ENCODE results near the gene KIF13A. TPM values are rescaled to one million over a fixed set of nuclear protein-coding genes. Genes with fewer than 3 reads are reported as not detected.

The KIF13A gene
- total RNA-seq, 3 donors from 2014 or later (not counting 1 experiment from before 2014, with no cell fraction given) = 15.0 to 26.4 (median 19.5) TPM

DNA sequence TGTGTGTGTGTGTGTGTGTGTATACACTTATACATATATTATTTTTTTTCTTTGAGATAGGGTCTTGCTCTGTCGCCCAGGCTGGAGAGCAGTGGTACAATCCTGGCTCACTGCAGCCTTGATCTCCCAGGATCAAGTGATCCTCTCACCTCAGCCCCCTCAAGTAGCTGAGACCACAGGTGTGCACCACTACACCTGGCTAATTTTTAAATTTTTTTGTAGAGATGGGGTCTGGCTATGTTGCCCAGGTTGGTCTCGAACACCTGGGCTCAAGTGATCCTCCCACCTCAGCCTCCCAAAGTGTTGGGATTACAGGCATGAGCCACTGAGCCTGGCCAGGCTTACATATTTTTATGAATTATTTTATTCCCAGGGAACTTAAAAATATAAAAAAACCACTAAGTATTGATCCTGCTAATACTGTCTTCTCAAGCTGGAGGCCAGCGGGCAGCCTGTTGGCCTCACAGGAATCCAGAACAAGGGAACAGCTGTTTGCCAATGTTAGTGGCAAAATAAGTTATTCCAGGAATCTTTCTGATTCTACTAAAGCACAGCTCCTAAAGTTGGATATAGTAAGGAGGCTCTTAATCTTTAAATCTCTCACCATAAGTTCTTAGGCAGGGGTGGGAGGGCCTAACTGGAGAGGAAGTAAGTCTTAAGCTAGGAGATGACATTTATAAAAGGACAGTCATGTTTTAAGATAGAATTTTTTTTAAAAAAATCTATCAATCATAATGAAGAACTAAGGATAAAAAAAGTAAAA lies 145.2 kb downstream of the KIF13A start:
- 95% methylated on average over 3 of the region's 3 CpGs for WGBS (ENCODE audit: insufficient coverage)
- Histone ChIP-seq H3K36me3 (ENCODE audit: control insufficient read depth, insufficient read depth, low read length) (no peaks in the 10 kb centered on the region), H3K4me3 (ENCODE audit: low read length) (no peak overlapping the region), H3K27ac (ENCODE audit: low read length) (no peak overlapping the region), H3K27me3 (ENCODE audit: control insufficient read depth, insufficient read depth, low read length) (no peaks in the 10 kb centered on the region), H3K9me3 (ENCODE audit: control insufficient read depth, insufficient read depth, low read length) (no peaks in the 10 kb centered on the region), H3K4me1 (ENCODE audit: control insufficient read depth, insufficient read depth, low read length) (no peaks in the 10 kb centered on the region)
- intact Hi-C loops (cut with micrococcal nuclease) = no loop called here
- Mint-ChIP-seq H3K36me3 (no peaks in the 10 kb centered on the region), H3K4me3 (no peak overlapping the region), H3K9me3 (no peaks in the 10 kb centered on the region), H3K4me1 (no peaks in the 10 kb centered on the region), H3K27me3 (ENCODE audit: low read depth in 2 of 2) (no peaks in the 10 kb centered on the region), H3K27ac (no peak overlapping the region)
- no peak for DNase-seq
- no peak for ATAC-seq
- TF ChIP-seq, protein P1, sequence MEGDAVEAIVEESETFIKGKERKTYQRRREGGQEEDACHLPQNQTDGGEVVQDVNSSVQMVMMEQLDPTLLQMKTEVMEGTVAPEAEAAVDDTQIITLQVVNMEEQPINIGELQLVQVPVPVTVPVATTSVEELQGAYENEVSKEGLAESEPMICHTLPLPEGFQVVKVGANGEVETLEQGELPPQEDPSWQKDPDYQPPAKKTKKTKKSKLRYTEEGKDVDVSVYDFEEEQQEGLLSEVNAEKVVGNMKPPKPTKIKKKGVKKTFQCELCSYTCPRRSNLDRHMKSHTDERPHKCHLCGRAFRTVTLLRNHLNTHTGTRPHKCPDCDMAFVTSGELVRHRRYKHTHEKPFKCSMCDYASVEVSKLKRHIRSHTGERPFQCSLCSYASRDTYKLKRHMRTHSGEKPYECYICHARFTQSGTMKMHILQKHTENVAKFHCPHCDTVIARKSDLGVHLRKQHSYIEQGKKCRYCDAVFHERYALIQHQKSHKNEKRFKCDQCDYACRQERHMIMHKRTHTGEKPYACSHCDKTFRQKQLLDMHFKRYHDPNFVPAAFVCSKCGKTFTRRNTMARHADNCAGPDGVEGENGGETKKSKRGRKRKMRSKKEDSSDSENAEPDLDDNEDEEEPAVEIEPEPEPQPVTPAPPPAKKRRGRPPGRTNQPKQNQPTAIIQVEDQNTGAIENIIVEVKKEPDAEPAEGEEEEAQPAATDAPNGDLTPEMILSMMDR (IDR thresholded peaks at IDR 0.05) = no peak

DNA sequence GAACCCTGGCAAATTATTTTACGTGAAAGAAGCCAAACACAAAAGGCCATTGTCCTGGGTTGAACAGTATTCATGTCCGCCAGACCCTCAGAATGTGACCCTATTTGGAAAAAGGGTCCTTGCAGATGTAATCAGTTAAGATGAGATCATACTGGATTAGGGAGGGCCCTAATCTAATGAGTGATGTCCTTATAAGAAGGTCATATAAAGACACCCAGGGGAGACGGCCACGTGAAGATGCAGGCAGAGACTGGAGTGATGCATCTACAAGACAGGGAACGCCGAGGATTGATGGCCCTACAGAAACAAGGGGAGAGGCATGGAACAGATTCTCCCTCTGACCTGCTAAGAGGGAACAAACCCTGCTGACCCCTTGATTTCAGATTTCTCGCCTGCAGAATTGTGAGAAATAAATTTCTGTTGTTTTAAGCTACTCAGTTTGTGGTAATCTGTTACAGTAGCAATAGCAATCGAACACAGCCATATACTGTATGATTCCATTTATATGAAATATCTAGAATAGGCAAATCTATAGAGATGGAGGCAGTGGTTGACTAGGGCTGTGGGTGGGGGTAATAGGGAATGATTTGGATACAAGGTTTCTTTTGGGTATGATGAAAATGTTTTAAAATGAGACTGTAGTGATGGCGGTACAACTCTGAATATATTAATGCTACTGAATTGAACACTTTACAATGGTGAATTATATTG lies 147.8 kb downstream of the KIF13A start:
- H3K4me1 Mint-ChIP-seq = no peaks in the 10 kb centered on the region
- ATAC-seq = no peak
- no peaks in the 10 kb centered on the region for H3K27me3 Mint-ChIP-seq (ENCODE audit: low read depth in 2 of 2)
- H3K4me3 Mint-ChIP-seq = no peak overlapping the region
- no peaks in the 10 kb centered on the region for H3K36me3 Mint-ChIP-seq
- no peaks in the 10 kb centered on the region for H3K4me1 ChIP-seq (ENCODE audit: control insufficient read depth, insufficient read depth, low read length)
- 91% methylated on average over 7 of the region's 9 CpGs for WGBS (ENCODE audit: insufficient coverage)
- no peaks in the 10 kb centered on the region for H3K27me3 ChIP-seq (ENCODE audit: control insufficient read depth, insufficient read depth, low read length)
- H3K9me3 ChIP-seq (ENCODE audit: control insufficient read depth, insufficient read depth, low read length) = no peaks in the 10 kb centered on the region
- H3K27ac Mint-ChIP-seq = no peak overlapping the region
- no peaks in the 10 kb centered on the region for H3K36me3 ChIP-seq (ENCODE audit: control insufficient read depth, insufficient read depth, low read length)
- intact Hi-C loops (cut with micrococcal nuclease) = no loop called here
- no peaks in the 10 kb centered on the region for H3K9me3 Mint-ChIP-seq
- no peak for DNase-seq
- TF ChIP-seq, protein P1 (IDR thresholded peaks at IDR 0.05) = no peak
- no peak overlapping the region for H3K4me3 ChIP-seq (ENCODE audit: low read length)
- no peak overlapping the region for H3K27ac ChIP-seq (ENCODE audit: low read length)

DNA sequence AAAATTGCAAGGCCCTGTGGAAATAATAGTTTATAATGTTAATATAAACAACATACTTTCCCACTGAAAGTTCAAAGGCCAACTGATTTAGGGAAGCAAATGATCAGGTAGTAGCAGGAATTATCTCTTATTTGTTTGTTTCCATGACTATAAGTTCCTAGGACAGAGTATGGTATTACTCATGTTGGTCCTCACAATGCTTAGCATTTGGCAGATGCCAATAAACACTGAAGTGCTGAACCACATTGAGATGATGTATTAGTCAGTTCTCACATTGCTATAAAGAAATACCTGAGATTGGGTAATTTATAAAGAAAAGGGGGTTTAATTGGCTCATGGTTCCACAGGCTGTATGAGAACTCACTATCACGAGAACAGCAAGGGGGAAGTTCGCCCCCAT lies 151.1 kb downstream of the KIF13A start:
- Histone ChIP-seq H3K9me3 (ENCODE audit: control insufficient read depth, insufficient read depth, low read length) (no peaks in the 10 kb centered on the region), H3K4me3 (ENCODE audit: low read length) (no peak overlapping the region), H3K27me3 (ENCODE audit: control insufficient read depth, insufficient read depth, low read length) (no peaks in the 10 kb centered on the region), H3K27ac (ENCODE audit: low read length) (no peak overlapping the region), H3K4me1 (ENCODE audit: control insufficient read depth, insufficient read depth, low read length) (no peaks in the 10 kb centered on the region), H3K36me3 (ENCODE audit: control insufficient read depth, insufficient read depth, low read length) (no peaks in the 10 kb centered on the region)
- ATAC-seq (no peak), DNase-seq (no peak)
- H3K27me3 Mint-ChIP-seq (ENCODE audit: low read depth in 2 of 2) = no peaks in the 10 kb centered on the region
- no peaks in the 10 kb centered on the region for H3K36me3 Mint-ChIP-seq
- H3K27ac Mint-ChIP-seq = no peak overlapping the region
- H3K4me3 Mint-ChIP-seq = no peak overlapping the region
- WGBS (ENCODE audit: insufficient coverage) = 90% methylated on average over 2 of the region's 2 CpGs
- H3K4me1 Mint-ChIP-seq = no peaks in the 10 kb centered on the region
- intact Hi-C loops (cut with micrococcal nuclease) = no loop called here
- TF ChIP-seq, protein P1 (IDR thresholded peaks at IDR 0.05) = no peak
- no peaks in the 10 kb centered on the region for H3K9me3 Mint-ChIP-seq

All from natural killer cell (primary cell).